ENCODE results near the gene PCDH9.
"Not testable (repeated sequence)": the region's sequence is repeated elsewhere in the genome, so short reads cannot be mapped to it uniquely, and the experiment has no call there.

Gene PCDH9

GRCh38 chr13:66265371-66265770 is 964.8 kb downstream of the PCDH9 start:
- no peak overlapping the region for H3K4me3 ChIP-seq (ENCODE audit: low read length, poor library complexity, severe bottlenecking)
- no peaks in the 10 kb centered on the region for H3K36me3 ChIP-seq (ENCODE audit: insufficient read depth, low read length)
- no peak overlapping the region for H3K9ac ChIP-seq (ENCODE audit: low read depth, low read length, poor library complexity, severe bottlenecking)
- H3K4me1 ChIP-seq (ENCODE audit: insufficient read depth, low read length, poor library complexity, severe bottlenecking), result no peaks in the 10 kb centered on the region
- H2AFZ ChIP-seq (ENCODE audit: low read length), result no peak overlapping the region
- H3K79me2 ChIP-seq (ENCODE audit: insufficient read depth, low read length), result no peaks in the 10 kb centered on the region
- TF ChIP-seq CTCF (conservative IDR thresholded peaks at IDR 0.05; ENCODE audit: low read length), result no peak
- TF ChIP-seq EZH2phosphoT487 (IDR thresholded peaks at IDR 0.05; ENCODE audit: borderline replicate concordance), result no peak
- no peaks in the 10 kb centered on the region for H3K27me3 ChIP-seq (ENCODE audit: insufficient read depth, low read length, poor library complexity, severe bottlenecking)
- H3K4me2 ChIP-seq (ENCODE audit: low read depth, low read length, poor library complexity, severe bottlenecking), result no peak overlapping the region
- H4K20me1 ChIP-seq (ENCODE audit: insufficient read depth, low read length, poor library complexity, severe bottlenecking), result no peaks in the 10 kb centered on the region
- no peaks in the 10 kb centered on the region for H3K9me2 ChIP-seq (replicated peaks; ENCODE audit: low read depth, low read length)
- H3K9me3 ChIP-seq (ENCODE audit: insufficient read depth, low read depth, low read length), result no peaks in the 10 kb centered on the region
- H3F3A ChIP-seq (ENCODE audit: low read depth), result no peaks in the 10 kb centered on the region

GRCh38 chr13:66264971-66265370 is 965.2 kb downstream of the PCDH9 start:
- H3K4me2 ChIP-seq (ENCODE audit: low read depth, low read length, poor library complexity, severe bottlenecking), result no peak overlapping the region
- H2AFZ ChIP-seq (ENCODE audit: low read length), result no peak overlapping the region
- no peaks in the 10 kb centered on the region for H3K4me1 ChIP-seq (ENCODE audit: insufficient read depth, low read length, poor library complexity, severe bottlenecking)

DNA sequence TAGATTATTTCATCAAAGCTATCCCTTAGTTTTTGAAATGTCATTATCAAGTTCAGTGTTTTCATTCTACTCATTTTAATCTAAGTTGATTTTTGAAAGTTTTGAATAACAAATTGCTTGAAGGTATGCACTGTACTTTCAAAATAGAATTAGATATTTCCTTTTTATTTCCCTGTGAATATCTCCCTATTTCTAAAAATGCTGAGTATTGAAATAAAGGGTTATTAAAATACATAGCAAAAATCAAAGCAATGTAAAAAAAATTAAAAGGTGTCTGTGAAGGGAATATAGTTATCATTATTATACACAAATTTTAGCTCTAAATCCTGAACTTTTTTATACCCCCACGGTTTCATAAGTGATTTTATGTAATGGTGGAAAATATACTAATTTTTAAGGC is 967.8 kb downstream of the PCDH9 start:
- H3K27me3 ChIP-seq (ENCODE audit: insufficient read depth, low read length, poor library complexity, severe bottlenecking), result no peaks in the 10 kb centered on the region
- no peaks in the 10 kb centered on the region for H4K20me1 ChIP-seq (ENCODE audit: insufficient read depth, low read length, poor library complexity, severe bottlenecking)
- no peak overlapping the region for H2AFZ ChIP-seq (ENCODE audit: low read length)
- H3K79me2 ChIP-seq (ENCODE audit: insufficient read depth, low read length), result no peaks in the 10 kb centered on the region
- no peaks in the 10 kb centered on the region for H3K9me3 ChIP-seq (ENCODE audit: insufficient read depth, low read depth, low read length)
- no peak overlapping the region for H3K4me3 ChIP-seq (ENCODE audit: low read length, poor library complexity, severe bottlenecking)
- H3K4me2 ChIP-seq (ENCODE audit: low read depth, low read length, poor library complexity, severe bottlenecking), result no peak overlapping the region
- no peak for TF ChIP-seq EZH2phosphoT487 (IDR thresholded peaks at IDR 0.05; ENCODE audit: borderline replicate concordance)
- no peak for TF ChIP-seq CTCF (conservative IDR thresholded peaks at IDR 0.05; ENCODE audit: low read length)
- no peaks in the 10 kb centered on the region for H3K36me3 ChIP-seq (ENCODE audit: insufficient read depth, low read length)
- H3K4me1 ChIP-seq (ENCODE audit: insufficient read depth, low read length, poor library complexity, severe bottlenecking), result no peaks in the 10 kb centered on the region
- no peaks in the 10 kb centered on the region for H3K9me2 ChIP-seq (replicated peaks; ENCODE audit: low read depth, low read length)
- H3F3A ChIP-seq (ENCODE audit: low read depth), result no peaks in the 10 kb centered on the region
- no peak overlapping the region for H3K9ac ChIP-seq (ENCODE audit: low read depth, low read length, poor library complexity, severe bottlenecking)

More at GRCh38 chr13:66264971-66265370, 965.2 kb downstream of the PCDH9 start:
- H3K79me2 ChIP-seq (ENCODE audit: insufficient read depth, low read length), result no peaks in the 10 kb centered on the region
- no peak overlapping the region for H3K4me3 ChIP-seq (ENCODE audit: low read length, poor library complexity, severe bottlenecking)
- H3K9ac ChIP-seq (ENCODE audit: low read depth, low read length, poor library complexity, severe bottlenecking), result no peak overlapping the region
- TF ChIP-seq CTCF (conservative IDR thresholded peaks at IDR 0.05; ENCODE audit: low read length), result no peak
- TF ChIP-seq EZH2phosphoT487 (IDR thresholded peaks at IDR 0.05; ENCODE audit: borderline replicate concordance), result no peak
- H3K36me3 ChIP-seq (ENCODE audit: insufficient read depth, low read length), result no peaks in the 10 kb centered on the region
- H4K20me1 ChIP-seq (ENCODE audit: insufficient read depth, low read length, poor library complexity, severe bottlenecking), result no peaks in the 10 kb centered on the region
- H3K9me3 ChIP-seq (ENCODE audit: insufficient read depth, low read depth, low read length), result no peaks in the 10 kb centered on the region
- no peaks in the 10 kb centered on the region for H3K9me2 ChIP-seq (replicated peaks; ENCODE audit: low read depth, low read length)
- no peaks in the 10 kb centered on the region for H3F3A ChIP-seq (ENCODE audit: low read depth)
- no peaks in the 10 kb centered on the region for H3K27me3 ChIP-seq (ENCODE audit: insufficient read depth, low read length, poor library complexity, severe bottlenecking)

DNA sequence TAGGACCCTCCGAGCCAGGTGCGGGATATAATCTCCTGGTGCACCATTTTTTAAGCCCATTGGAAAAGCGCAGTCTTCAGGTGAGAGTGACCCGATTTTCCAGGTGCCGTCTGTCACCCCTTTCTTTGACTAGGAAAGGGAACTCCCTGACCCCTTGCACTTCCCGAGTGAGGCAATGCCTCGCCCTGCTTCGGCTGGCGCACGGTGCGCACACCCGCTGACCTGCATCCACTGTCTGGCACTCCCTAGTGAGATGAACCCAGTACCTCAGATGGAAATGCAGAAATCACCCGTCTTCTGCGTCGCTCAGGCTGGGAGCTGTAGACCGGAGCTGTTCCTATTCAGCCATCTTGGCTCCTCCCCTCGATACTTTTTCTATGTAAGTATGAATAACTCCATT is 970.7 kb downstream of the PCDH9 start:
- not testable (repeated sequence) for H3K27me3 ChIP-seq (ENCODE audit: insufficient read depth, low read length, poor library complexity, severe bottlenecking); H3K9me2 ChIP-seq (replicated peaks; ENCODE audit: low read depth, low read length); H3K79me2 ChIP-seq (ENCODE audit: insufficient read depth, low read length); H3K9ac ChIP-seq (ENCODE audit: low read depth, low read length, poor library complexity, severe bottlenecking); H3K36me3 ChIP-seq (ENCODE audit: insufficient read depth, low read length); H3K9me3 ChIP-seq (ENCODE audit: insufficient read depth, low read depth, low read length); H3K4me2 ChIP-seq (ENCODE audit: low read depth, low read length, poor library complexity, severe bottlenecking); H4K20me1 ChIP-seq (ENCODE audit: insufficient read depth, low read length, poor library complexity, severe bottlenecking); H3F3A ChIP-seq (ENCODE audit: low read depth); H2AFZ ChIP-seq (ENCODE audit: low read length); H3K4me3 ChIP-seq (ENCODE audit: low read length, poor library complexity, severe bottlenecking); H3K4me1 ChIP-seq (ENCODE audit: insufficient read depth, low read length, poor library complexity, severe bottlenecking)

All from Loucy (cell line).